GM19043 (cell line): Measurements from ENCODE around the gene PTPRN2.

Experiments used
- ATAC-seq: cut with Tn5 transposase; IDR thresholded peaks from one replicate; pipeline ENCODE4 v1.9.1; 2021; ENCODE audit warnings: low read depth; ENCODE audit not compliant: unreplicated experiment

The PTPRN2 gene

GRCh38 chr7:158004123-158004490, 583.5 kb downstream of the PTPRN2 start:
- ATAC-seq, result no peak

- no peak for ATAC-seq
Observed at GRCh38 chr7:158003441-158004122, 584.0 kb downstream of the PTPRN2 start.

GRCh38 chr7:158002486-158003080, 585.0 kb downstream of the PTPRN2 start:
- ATAC-seq, result no peak

- ATAC-seq, result no peak
Observed at GRCh38 chr7:158001621-158002320, 585.9 kb downstream of the PTPRN2 start.

GRCh38 chr7:158001003-158001402, 586.6 kb downstream of the PTPRN2 start:
- ATAC-seq, result no peak

- no peak for ATAC-seq
Observed at GRCh38 chr7:158000160-158000559, 587.5 kb downstream of the PTPRN2 start.

- ATAC-seq, result no peak
Observed at GRCh38 chr7:157998884-157999552, 588.6 kb downstream of the PTPRN2 start.

GRCh38 chr7:157997471-157997870, 590.2 kb downstream of the PTPRN2 start:
- no peak for ATAC-seq

GRCh38 chr7:157997080-157997440, 590.6 kb downstream of the PTPRN2 start:
- no peak for ATAC-seq

- no peak for ATAC-seq
Observed at GRCh38 chr7:157996359-157997079, 591.1 kb downstream of the PTPRN2 start.

- no peak for ATAC-seq
Observed at GRCh38 chr7:157995815-157996214, 591.8 kb downstream of the PTPRN2 start.

- no peak for ATAC-seq
Observed at GRCh38 chr7:157994319-157994718, 593.3 kb downstream of the PTPRN2 start.

GRCh38 chr7:157993406-157994105, 594.1 kb downstream of the PTPRN2 start:
- no peak for ATAC-seq

GRCh38 chr7:157992511-157993160, 595.0 kb downstream of the PTPRN2 start:
- no peak for ATAC-seq

- ATAC-seq, result no peak
Observed at GRCh38 chr7:157991761-157992160, 595.9 kb downstream of the PTPRN2 start.

GRCh38 chr7:157991351-157991750, 596.3 kb downstream of the PTPRN2 start:
- ATAC-seq, result no peak

GRCh38 chr7:157990881-157991250, 596.8 kb downstream of the PTPRN2 start:
- no peak for ATAC-seq

GRCh38 chr7:157990226-157990880, 597.3 kb downstream of the PTPRN2 start:
- ATAC-seq, result no peak

- no peak for ATAC-seq
Observed at GRCh38 chr7:157989589-157989988, 598.0 kb downstream of the PTPRN2 start.
